Right lung (tissue), 5 donors: ENCODE data around the gene CCL8. TPM values are rescaled to one million over a fixed set of nuclear protein-coding genes. Genes with fewer than 3 reads are reported as not detected.

ENCODE experiments used
- DNase-seq, 2 donors: peaks; one replicate each; pipeline ENCODE4 v3.0.0-alpha.2; 2013
- polyA plus RNA-seq, 5 donors: library from polyadenylated mRNA; unstranded; fragments of 120-200 nt; gene quantifications; one replicate each; pipeline versions ENCODE4 v1.2.1 to v1.2.3, GENCODE V29; 2013; ENCODE audit warnings: inconsistent platforms in 1 of 5, low replicate concordance in 1 of 5; ENCODE audit not compliant: insufficient read length in 5 of 5, insufficient read depth in 1 of 5

CCL8 gene
- polyA plus RNA-seq, 5 donors: 0.38 to 0.68 (median 0.49) TPM

DNA sequence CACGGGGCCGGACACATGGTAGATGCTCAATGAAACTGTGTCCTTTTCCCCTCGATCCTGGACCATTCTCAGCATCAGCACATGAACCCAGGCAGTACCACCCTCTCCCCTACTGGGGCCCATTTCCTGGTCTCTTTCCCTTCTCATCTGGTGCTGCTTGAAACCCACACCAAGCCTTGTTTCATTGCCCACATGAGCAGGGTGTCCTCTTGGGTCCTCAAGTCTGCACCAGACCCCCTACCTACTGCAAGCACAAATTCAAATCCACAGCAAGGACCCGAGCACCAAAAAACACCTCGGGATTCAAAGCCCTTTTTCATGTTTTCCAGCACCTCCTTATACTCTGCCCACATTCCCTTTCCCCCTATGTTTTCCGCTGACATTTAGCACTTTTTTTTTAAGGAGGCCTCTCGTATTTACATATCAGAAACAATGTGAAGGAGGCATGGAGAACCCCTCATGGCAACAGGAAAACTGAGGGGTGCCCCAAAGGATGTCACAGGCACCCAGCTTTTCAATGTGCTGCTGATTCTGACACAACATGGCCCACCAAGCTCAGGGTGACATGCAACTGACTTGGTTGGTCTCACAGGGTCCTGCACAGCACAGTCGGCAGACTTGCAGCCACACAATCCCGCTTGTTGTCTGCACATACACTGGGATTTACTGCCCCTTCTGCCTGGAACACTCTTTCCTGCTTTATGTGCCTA is 48.4 kb downstream of the CCL8 start:
- no peak for DNase-seq

DNA sequence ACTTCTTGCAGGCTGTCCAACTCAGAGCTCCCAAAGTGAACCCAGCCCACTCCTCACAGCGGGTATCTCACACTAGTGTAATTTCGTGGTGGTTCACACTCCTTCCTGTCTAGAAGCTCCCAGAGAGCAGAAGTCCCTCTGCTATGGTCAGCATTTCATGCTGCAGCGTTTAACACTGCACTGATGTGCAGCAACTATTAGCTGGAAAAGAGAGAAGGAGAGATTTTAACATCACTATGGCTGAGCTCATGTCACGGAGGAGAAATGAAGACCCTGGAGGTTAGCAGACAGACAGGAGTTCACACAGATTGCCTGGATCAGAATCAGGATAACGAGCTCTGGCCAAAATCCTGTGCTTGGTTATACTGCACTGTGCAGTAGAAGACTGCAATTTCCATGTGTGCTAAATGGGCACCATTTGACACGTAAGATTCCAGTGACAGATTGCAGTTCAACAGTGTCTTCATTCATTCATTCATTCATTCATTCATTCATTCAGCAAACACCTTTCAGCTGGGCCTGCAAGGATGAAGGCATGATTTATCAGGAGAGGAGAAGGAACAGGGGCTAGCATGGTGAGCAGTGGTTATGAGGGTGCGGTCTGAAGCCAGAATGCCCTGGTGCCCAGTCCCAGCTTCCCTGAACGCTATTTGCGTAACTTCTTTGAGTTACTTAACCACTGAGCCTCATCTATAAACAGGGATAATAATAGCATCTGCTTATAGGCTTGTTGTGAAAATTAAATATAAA is 49.1 kb downstream of the CCL8 start:
- DNase-seq: no peak

DNA sequence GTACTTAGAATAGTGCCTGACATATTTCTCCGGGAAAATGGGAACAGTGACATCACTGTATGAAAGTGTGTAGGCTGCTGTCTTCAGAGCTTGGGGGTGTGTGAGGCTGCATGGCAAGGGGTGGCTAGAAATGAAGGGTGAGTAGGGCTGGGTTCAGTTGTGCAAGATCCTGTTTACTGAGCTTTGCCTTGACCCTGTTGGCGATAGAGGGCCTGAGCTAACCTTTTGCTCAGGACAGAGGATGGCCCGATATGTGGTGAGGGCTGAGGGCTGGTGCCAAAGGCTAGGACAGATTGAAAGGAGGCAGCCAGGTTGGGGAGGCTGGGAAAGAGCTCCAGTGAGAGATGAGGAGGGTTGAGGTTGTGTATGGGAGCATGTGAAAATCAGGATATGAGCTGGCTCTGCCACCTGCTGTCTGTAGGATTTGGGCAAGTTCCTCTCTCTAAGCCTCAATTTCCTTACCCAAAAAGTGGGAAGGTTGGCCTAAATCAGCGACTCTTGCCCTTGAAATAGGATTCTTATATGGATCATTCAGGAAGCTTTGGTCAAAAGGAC is 49.8 kb downstream of the CCL8 start:
- DNase-seq: no peak

DNA sequence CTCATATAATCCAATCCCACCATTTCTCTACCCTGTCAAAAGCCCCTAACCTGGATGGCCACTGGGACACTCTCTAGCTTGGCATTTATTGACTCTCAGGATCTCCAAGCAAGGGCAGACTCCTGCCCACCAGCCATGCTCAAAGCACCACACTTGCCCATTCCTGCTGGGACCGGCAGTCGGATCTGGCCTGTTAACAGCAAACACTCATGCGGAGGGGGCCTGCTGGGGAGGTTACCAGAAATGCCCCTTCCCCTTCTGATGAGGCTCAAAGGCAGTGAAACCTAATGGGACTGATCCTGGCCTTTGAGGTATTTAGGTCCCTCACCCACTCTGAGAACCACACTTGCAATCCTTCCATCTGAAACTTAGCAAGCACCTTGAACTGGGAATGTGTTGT is 50.3 kb downstream of the CCL8 start:
- DNase-seq: no peak

DNA sequence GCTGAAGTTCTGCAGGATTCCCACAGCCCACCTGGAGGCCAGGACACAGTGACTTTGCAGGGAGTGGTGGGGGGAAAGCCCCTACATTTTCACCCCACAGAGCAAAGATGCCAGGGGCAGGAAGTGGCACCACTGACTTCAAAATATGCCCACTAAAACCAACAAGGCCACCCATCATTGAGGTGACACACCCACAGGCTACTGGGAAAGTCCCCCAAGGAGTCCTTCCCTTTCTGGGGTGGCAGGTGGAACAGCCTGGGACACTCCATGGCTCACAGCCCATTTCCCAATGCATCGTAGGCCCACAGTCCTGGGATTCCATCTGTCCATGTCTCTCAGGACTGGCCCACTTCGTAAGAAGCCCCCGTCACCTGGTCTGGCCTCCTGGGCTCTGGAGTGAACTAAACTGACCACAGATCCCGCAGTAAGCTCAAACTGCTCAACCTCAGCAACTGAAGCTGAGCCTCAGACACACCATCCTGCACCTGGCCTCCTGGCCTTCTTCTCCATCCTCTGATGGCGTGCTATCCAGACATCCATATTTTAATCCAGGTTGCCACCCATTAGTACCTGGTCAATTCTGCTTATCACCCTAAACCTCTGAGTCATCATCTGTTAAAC is 51.3 kb downstream of the CCL8 start:
- no peak for DNase-seq

DNA sequence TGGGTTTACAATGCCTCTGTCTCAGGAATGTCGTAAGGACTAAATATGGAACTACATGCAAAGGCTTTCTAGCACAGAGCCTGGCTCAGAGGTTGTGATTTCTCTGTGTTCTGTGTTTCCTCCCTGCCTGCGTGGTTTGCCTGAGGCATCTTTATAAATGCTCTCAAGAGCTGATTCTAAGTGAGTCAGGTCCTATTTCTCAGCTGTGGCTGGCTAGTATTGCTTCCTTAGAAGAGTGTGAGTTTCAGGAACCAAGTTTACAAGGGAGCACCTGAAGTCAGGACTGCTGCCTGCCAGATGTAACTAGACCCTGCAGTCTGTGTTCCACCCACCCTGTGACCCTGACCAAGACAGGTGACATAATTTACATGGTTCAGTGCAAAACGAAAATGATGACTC is 51.8 kb downstream of the CCL8 start:
- DNase-seq: no peak

Other genes with a start within 250 kb of the CCL8 start
- gene CCL2, start 64.2 kb upstream of the CCL8 start, polyA plus RNA-seq: 10 to 100 TPM; 49.3 to 70.8 (median 61.3) TPM
- gene CCL7, start 49.2 kb upstream of the CCL8 start, polyA plus RNA-seq: not detected
- under 1 TPM; 0.19 to 0.70 (median 0.41) TPM for gene CCL11, start 33.7 kb upstream of the CCL8 start, polyA plus RNA-seq
- 1 to 10 TPM in 2 of 5 donors, under 1 TPM in 3; 0.37 to 2.6 (median 0.82) TPM for gene CCL13, start 37.0 kb downstream of the CCL8 start, polyA plus RNA-seq
- not detected for gene CCL1, start 43.8 kb downstream of the CCL8 start, polyA plus RNA-seq